GM18868 (cell line): ENCODE results near the gene PLA2G6.
"Not testable (repeated sequence)": the region's sequence is repeated elsewhere in the genome, so short reads cannot be mapped to it uniquely, and the experiment has no call there.

Experiments used
- ATAC-seq: cut with Tn5 transposase; IDR thresholded peaks from one replicate; pipeline ENCODE4 v1.9.1; 2021; ENCODE audit warnings: mild to moderate bottlenecking, moderate library complexity; ENCODE audit not compliant: unreplicated experiment

Gene PLA2G6

DNA sequence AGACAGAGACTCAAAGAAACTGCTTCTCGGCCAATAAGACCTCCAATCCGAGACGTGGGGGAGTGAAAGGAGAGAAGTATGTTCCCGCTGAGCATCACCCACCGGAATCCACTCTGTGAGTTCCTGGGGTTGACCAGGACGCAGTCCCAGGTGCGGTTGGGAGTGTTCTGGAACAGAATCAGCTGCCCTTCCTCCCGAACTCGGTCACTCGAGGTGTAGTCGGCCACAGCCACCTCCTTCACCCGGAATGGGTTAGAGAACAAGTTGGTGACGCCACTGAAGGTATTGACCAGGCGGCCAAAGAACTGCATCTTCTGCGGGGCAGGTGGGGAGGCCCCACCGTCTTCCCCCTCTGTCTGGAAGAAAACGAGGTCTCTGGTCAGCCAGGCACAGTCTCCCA lies 12.5 kb downstream of the PLA2G6 start:
- ATAC-seq = no peak

DNA sequence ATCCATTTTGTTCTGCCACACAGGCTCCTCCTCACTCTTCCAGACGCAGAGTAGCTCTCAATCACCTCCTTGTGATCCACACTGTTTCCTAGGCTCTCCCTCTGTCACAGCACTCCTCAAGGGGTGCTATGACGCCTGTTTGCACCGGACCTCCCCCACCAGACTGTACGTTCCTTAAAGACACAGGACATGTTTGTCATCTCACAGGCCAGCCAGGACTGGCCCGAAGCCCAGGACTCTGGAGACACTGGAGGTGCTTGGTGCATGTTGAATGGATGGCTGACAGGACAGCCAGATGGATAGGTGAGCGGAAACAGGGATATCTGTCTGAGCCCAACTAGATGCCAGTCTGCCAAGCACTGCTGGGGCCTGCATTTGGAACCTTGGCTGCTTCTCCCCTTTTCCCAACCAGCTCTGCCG lies 13.6 kb downstream of the PLA2G6 start:
- ATAC-seq = no peak

GRCh38 chr22:38165922-38166593 lies 15.6 kb downstream of the PLA2G6 start:
- no peak for ATAC-seq

DNA sequence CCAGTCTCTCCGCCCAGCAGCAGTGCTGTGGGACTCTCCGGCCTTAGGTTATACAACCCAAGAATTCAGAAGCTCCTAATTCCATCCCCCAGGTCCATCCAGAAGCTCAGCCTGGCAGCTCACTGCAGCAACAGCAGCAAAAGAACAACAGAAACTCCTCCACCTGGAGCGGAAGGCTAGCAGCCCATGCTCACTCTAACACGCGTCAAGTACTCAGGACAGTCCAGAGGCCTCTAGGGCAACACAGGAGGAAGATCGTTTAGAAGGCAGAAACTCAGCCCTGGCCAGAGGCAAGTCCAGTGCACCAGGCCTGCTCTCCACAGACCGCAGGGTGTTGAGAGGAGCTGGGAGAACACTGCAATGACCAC lies 17.1 kb downstream of the PLA2G6 start:
- ATAC-seq = no peak

GRCh38 chr22:38163844-38164550 lies 17.6 kb downstream of the PLA2G6 start:
- no peak for ATAC-seq

DNA sequence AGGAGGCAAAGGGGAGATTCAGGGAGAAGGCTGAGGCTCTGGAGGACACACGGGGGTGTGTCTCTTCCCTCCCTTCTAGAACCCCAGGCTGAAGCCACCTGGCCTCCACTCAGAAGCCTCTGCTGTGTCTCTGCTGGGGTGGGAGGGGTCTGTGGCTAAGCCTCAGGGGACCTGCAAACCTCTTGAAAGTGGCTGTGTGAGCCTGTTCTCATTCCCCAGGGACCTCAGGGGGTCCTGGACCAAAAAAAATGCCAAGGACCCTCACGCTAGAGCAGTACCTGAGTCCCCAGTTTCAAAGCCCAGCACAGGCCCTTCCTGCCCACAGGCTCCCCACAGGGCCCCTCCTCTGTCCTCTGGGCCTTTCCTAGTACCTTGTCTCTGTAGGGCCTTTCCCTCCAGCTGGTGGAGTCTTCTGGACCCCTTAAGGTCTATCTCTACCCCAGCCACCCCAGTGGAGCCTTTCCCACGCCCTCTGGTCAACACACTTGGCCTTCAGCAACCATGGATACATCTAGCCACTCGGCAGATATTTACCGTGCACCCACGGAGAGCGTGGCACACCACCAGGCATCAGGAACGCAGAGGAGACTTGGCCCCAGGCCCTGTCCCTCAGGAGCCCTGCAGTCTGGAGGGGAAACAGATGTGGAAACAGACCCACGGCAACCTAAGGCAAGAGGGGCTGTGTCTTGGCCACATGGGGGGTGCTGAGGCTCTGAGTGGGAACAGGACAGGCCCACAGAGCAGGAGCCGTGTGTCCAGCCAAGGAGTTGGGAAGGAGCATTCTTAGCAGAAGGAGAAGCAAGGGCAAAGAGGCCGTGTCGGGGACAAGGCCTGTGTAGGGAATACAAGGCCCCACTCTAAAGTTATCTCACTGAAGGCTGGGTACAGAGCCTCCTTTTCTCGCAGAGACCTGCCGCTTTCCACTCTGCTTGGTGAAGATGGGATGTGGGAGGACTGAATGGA lies 18.5 kb downstream of the PLA2G6 start:
- ATAC-seq = no peak

- ATAC-seq = no peak
Measured at GRCh38 chr22:38155703-38156102, 25.9 kb downstream of the PLA2G6 start.

DNA sequence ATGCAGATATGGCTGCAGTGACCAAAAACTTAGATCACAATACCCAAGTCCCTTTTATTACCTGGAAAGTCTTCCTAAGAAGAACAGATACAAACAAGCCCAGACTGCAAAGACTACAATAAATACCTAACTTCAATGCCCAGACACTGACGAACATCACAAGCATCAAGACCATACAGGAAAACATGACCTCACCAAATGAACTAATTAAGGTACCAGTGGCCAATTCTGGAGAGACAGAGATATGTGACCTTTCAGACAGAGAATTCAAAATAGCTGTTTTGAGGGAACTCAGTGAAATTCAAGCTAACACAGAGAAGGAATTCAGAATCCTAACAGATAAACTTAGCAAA lies 27.1 kb downstream of the PLA2G6 start:
- not testable (repeated sequence) for ATAC-seq

DNA sequence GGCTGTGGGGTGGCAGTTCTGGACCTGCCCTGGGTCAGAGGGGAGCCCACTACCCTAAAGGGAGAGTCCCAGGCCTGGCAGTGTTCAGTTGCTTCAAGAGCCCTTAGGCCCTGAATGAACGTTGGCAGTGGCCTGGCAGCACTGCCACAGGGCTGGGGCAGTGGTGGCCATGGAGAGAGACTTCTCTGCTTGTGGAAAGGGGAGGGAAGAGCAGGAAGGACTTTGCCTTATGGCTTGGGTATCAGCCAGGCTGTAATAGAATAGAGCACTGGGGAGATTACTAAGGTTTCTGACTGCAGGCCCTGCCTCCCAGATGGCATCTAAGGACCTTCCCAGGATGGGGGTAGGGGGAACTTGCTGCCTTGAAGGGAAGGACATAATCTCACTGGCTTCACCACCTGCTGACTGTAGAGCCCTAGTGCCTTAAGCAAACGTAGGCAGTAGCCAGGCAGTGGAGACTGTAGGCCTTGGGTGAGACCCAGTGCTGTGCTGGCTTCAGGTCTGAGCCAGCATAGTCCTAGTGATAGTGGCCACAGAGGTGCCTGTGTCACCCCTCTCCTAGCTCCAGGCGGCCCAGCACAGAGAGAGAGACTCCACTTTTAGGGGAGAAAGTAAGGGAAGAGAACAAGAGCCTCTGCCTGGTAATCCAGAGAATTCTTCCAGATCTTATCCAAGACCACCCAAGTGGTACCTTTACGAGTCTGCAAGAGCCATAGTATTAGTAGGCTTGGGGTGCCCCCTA lies 27.6 kb downstream of the PLA2G6 start:
- no peak for ATAC-seq

DNA sequence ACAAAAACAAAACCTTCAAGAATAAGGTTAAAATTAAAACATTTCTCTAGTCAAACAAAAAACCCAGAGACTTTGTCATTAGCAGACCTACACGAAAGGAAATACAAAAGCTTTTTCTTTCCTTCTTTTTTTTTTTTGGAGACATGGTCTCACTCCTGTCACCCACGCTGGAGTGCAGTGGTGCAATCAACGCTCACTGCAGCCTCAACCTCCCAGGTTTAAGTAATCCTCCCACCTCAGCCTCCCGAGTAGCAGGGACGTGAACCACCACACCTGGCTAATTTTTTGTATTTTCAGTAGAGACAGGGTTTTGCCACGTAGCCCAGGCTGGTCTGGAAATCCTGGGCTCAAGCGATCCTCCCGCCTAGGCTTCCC lies 30.5 kb downstream of the PLA2G6 start:
- ATAC-seq = no peak

- no peak for ATAC-seq
Measured at GRCh38 chr22:38148245-38148644, 33.4 kb downstream of the PLA2G6 start.

DNA sequence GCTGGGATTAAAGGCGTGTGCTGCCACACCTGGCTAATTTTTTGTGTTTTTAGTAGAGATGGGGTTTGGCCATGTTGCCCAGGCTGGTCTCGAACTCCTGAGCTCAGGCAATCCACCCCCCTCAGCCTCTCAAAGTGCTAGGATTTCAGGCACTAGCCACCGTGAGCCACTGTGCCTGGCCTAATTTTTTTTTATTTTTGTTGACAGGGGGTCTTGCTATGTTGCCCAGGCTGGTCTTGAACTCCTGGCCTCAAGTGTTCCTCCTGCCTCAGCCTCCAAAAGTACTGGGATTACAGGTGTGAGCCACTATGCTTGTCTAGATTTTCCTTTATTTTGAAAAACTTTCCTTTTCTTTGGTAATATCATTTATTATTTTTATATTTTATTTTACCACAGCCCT lies 35.5 kb downstream of the PLA2G6 start:
- ATAC-seq = not testable (repeated sequence)

- ATAC-seq = no peak
Measured at GRCh38 chr22:38144025-38144405, 37.6 kb downstream of the PLA2G6 start.

DNA sequence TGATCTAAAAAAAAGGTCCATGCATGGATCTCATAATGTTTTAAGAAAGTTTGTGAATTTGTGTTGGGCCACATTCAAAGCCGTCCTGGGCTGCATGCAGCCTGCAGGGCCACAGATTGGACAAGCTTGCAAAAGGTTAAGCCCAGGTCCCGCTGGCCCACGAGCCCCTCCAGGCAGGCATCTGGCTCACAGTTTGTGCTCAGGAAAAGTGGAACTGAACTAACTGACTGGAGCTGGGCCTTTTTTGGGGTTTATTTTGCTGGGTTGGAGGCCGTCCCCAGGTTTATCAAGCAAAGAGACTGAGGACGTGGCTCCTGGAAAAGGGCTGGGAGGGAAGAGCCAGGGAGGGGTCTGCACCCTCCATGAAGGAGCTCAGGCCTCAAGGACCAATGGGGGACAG lies 39.0 kb downstream of the PLA2G6 start:
- no peak for ATAC-seq

DNA sequence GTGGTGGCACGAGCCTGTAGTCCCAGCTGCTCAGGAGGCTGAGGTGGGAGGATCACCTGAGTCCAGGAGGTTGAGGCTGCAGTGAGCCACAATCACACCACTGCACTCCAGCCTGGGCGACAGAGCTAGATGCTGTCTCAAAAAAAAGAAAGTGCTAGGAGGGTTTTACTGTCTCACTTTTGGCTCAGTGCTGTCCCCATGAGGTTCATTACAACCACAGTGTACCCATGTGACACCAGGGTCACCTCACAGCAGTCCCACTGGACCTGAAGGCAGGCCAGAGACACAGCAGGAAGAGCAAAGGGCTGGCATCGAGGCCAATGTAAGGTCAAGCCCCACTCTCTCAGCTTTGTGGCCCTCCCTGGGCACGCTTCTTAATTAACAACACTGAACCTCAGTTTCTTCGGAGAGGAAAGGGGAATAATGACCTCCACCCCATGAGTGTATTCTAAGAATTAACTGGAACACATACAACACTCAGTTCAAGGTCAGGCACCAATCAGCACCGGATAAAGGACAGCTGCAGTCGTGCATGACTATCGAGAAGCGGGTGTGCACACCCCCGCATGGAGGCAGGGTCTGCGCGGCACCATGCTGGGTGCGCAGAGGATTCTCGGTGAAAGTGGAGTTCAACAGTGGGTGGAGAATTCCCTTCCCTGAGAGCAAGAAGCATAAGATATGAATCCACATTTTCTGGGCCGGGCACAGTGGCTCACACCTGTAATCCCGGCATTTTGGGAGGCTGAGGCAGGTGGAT lies 40.2 kb downstream of the PLA2G6 start:
- ATAC-seq = no peak

GRCh38 chr22:38139901-38140300 lies 41.7 kb downstream of the PLA2G6 start:
- no peak for ATAC-seq

DNA sequence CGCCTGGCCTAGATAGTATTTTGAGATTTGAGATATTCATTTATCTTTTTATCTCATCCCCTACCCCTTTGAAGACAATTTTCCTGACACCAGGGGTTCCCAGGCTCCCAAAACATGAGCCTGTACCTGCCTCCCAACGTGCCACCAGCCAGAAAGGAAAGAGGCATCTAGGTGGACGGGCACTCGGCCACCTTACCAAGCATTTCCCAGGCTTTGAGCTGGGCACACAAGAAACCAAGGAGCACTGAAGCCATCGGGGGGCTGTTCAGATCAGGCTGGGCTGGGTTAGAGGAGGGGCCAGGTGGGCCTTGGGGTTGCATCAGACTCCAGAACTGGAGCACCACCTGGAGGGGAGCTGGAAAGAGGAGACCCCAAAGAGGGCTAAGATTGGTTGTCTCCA lies 42.7 kb downstream of the PLA2G6 start:
- ATAC-seq = no peak

- no peak for ATAC-seq
Measured at GRCh38 chr22:38137876-38138687, 43.5 kb downstream of the PLA2G6 start.

DNA sequence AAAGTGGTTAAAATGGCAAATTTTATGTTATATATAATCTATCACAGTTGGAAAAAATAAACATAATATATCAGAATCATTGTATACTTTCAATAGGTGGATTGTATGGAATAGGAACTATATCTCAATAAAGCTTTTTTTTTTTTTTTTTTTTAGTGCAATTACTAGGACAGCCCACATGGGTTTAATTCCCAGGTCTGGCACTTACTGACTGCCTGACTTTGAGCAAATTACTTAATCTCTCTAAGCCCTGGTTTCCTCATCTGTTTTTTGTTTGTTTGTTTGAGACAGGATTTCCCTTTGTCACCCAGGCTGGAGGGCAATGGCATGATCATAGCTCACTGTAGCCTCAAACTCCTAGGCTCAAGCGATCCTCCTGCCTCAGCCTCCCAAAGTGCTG lies 45.0 kb downstream of the PLA2G6 start:
- no peak for ATAC-seq
